ENCODE data around the gene TRAPPC12. TPM values are rescaled to one million over a fixed set of nuclear protein-coding genes. Genes with fewer than 3 reads are reported as not detected.
A peak's percentile ranks its signal among the peaks of the same experiment; 100 is the strongest.

TRAPPC12 gene
- total RNA-seq, 3 donors from 2014 or later = 76.9 to 102 (median 97.8) TPM

DNA sequence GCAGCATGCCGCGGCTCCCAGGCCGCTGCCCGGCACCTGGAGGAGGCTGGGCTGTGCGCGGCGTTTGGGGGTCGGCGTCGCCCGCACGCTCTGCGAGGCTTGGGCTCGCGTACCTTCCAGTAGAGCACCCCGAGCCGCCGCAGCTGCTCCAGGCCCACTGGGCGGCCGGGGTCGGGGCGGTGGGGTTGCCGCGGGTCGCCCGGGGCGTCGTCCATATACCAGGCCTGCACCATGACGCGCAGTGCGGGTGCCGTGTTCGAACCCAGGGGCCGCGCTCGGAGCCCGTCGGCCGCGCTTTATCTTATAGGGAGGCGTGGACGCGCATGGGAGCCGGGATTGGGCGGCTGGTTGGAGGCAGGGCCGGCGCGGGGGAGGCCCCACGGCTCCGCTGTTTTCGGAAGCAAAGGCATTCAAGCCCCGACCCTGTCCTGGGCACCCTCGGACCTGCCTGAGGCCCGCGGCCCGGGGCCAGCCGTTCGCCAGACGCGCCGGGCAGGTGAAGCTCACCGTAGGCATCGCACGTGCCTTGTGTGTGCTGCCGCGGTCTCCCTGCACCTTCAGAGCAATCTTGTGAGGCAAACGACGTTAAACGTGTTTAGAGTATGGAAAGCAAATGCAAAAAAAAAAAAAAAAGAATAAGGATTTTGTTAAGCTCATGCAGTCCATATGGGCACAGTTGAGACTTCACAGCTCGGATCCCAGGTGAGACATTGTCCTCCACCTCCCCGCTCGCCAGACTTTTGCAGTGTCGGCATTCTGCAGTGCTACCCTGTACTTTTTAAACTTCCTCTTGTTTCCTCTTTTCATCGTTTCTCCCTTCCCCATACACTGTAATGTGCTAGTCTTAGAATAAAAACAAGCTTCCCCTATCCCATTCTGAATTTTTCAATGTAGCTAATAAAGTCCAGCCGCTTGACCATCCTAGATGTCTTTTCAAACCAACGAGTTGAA is 140.0 kb downstream of the TRAPPC12 start, which contains the start of gene ADI1:
Gene ADI1 (minus strand): TSS at position 277 of the 951 bp plus-strand sequence. CDS start 44 bp downstream, at position 233.
- DNase-seq (peak; percentile 86 to 92 (median 91)), ATAC-seq (peak; percentile 86)
- Histone ChIP-seq H3K4me1 (ENCODE audit: low read depth) (peaks cover 13% of the 10 kb centered on the region), H3K36me3 (ENCODE audit: low read depth) (no peaks in the 10 kb centered on the region), H3K4me3 (peak within 1 kb of the TSS; percentile 76), H3K9me3 (peaks cover 4% of the 10 kb centered on the region)
- TF ChIP-seq, protein P1, sequence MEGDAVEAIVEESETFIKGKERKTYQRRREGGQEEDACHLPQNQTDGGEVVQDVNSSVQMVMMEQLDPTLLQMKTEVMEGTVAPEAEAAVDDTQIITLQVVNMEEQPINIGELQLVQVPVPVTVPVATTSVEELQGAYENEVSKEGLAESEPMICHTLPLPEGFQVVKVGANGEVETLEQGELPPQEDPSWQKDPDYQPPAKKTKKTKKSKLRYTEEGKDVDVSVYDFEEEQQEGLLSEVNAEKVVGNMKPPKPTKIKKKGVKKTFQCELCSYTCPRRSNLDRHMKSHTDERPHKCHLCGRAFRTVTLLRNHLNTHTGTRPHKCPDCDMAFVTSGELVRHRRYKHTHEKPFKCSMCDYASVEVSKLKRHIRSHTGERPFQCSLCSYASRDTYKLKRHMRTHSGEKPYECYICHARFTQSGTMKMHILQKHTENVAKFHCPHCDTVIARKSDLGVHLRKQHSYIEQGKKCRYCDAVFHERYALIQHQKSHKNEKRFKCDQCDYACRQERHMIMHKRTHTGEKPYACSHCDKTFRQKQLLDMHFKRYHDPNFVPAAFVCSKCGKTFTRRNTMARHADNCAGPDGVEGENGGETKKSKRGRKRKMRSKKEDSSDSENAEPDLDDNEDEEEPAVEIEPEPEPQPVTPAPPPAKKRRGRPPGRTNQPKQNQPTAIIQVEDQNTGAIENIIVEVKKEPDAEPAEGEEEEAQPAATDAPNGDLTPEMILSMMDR (IDR thresholded peaks at IDR 0.05) = no peak
- intact Hi-C loops (cut with DNase I, micrococcal nuclease) = no loop called here

DNA sequence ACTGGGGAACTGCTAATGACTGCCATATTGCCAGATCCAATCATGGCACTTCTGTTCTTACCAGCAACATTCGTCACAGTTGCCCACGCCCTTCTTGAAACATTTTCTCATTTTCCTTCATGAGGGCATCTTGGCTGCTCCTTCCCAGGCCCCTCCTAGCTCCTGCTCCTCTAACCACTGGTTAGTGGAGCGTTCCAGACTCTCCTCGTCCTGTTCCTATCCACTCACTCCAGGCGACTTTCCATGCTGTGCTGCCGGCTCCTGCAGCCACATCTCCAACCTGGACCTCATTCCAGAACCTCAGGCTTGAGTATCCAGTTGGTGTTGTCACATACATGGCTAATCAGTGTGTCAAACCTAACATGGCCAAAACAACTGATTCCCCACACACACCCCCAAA is 141.1 kb downstream of the TRAPPC12 start:
- intact Hi-C loops (cut with DNase I, micrococcal nuclease) = no loop called here
- H3K4me1 ChIP-seq (ENCODE audit: low read depth) = peaks cover 13% of the 10 kb centered on the region
- H3K4me3 ChIP-seq = no peak overlapping the region
- TF ChIP-seq, protein P1 (IDR thresholded peaks at IDR 0.05) = no peak
- H3K9me3 ChIP-seq = no peaks in the 10 kb centered on the region
- no peak for ATAC-seq
- H3K36me3 ChIP-seq (ENCODE audit: low read depth) = no peaks in the 10 kb centered on the region
- no peak for DNase-seq

DNA sequence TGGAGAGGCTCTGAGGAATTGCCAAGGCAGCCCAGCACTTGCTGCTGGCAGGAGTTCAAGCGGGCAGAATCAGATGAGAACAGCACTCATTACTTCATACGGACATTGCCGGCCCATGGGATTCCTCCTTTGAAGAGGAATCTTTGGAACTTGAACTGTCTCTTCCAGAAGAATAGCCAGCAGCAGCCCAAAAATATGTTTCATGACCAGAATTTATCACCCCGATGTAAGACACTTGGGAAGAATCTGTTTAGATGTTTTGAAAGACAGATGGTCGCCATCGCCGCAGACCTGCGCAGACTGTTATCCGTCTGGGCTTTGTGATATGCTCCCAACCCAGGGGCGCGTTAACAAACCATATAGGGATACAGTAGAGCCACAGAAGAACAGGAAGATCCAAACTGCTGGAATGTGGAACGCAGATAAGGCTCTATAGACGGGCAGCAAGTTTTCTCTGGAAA is 143.5 kb downstream of the TRAPPC12 start:
- intact Hi-C loops (cut with DNase I, micrococcal nuclease) = no loop called here
- ATAC-seq = no peak
- peaks cover 10% of the 10 kb centered on the region for H3K4me1 ChIP-seq (ENCODE audit: low read depth)
- DNase-seq = no peak
- H3K4me3 ChIP-seq = no peak overlapping the region
- TF ChIP-seq, protein P1 (IDR thresholded peaks at IDR 0.05) = no peak
- H3K36me3 ChIP-seq (ENCODE audit: low read depth) = no peaks in the 10 kb centered on the region
- no peaks in the 10 kb centered on the region for H3K9me3 ChIP-seq

DNA sequence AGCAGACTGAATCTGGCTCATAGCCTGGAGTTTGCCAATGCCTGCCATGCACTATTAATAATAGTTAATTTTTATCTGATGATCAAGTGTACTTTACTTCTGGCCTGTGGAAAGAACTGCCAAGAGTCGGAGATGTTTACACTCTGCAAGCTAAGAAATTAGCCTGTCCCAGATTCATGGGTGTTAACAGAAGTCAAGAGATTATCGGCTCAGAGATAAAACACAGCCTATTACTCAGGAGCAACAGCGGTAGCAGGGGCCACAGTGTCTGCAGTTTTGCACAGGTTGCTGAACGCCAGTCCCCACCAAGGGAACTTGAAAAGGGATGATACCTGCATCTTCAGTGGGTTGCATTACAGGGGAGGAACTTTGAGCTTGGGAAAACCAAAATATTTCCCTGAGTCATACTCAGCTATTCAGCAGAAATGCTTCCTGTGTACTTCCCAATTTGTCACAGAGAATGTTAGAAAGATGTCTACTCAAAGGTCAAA is 144.1 kb downstream of the TRAPPC12 start:
- DNase-seq = no peak
- TF ChIP-seq, protein P1 (IDR thresholded peaks at IDR 0.05) = no peak
- H3K36me3 ChIP-seq (ENCODE audit: low read depth) = no peaks in the 10 kb centered on the region
- H3K4me3 ChIP-seq = no peak overlapping the region
- peaks cover 6% of the 10 kb centered on the region for H3K4me1 ChIP-seq (ENCODE audit: low read depth)
- no peak for ATAC-seq
- intact Hi-C loops (cut with DNase I, micrococcal nuclease) = no loop called here
- no peaks in the 10 kb centered on the region for H3K9me3 ChIP-seq

DNA sequence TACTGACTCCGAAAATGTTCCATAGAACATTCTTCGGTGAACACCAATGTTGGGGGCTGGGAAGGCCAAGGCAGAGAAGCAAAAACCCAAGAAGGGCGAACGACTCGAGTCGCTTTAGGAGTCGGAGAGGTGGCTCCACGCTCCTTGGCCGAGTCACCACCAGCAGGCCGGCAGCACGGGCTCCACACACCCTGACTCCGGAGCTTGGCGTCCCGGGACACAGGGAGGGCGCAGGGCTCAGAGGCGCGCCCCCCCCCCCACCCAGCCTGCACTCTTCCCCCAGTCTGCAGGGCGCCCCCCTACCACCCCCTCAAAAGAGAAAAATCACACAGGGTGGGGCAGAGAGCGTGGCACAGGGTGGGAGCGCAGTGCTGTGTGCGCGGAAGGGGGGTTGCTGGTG is 147.4 kb downstream of the TRAPPC12 start:
- DNase-seq (no peak), ATAC-seq (no peak)
- Histone ChIP-seq H3K9me3 (no peaks in the 10 kb centered on the region), H3K4me3 (no peak overlapping the region), H3K4me1 (ENCODE audit: low read depth) (no peaks in the 10 kb centered on the region), H3K36me3 (ENCODE audit: low read depth) (no peaks in the 10 kb centered on the region)
- intact Hi-C loops (cut with DNase I, micrococcal nuclease) = no loop called here
- TF ChIP-seq, protein P1 (IDR thresholded peaks at IDR 0.05) = no peak

Measured in mucosa of descending colon (tissue), 3 donors.